Astrocyte (in vitro differentiated cells and primary cell): ENCODE measurements around the gene IL18RAP.

ENCODE experiments used
- CTCF ChIP-seq: IDR thresholded peaks from 2 replicates; pipeline ENCODE4 v1.5.1; 2011; ENCODE audit warnings: low read depth, mild to moderate bottlenecking, inconsistent platforms, low read length, moderate library complexity; ENCODE audit not compliant: insufficient read depth
- EZH2 ChIP-seq: IDR thresholded peaks from 2 replicates; pipeline ENCODE4 v1.6.1; 2012; ENCODE audit warnings: mild to moderate bottlenecking, low read length, inconsistent platforms; ENCODE audit not compliant: insufficient read depth

DNA sequence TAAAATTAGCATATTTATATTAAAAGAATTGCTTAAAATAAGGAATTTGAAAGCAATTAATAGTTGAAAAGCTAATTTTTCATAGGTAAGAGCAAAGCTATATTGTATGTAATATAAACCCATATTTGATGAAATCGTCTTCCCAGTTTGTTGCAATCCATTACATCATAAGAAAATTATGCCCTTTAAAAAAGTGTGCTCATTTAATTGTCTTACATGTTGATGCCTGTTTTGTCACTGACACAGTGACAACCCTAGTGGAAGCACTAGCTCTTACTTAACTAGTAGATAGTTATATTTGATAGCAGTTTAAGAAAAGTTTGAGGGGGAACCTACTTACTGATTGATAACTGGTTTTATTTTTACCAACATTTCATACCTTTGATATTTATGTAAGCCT is 30.0 kb upstream of the IL18RAP start:
- TF ChIP-seq CTCF (no peak), EZH2 (no peak)
